IMR-90 (cell line): ENCODE data around the gene GTF2H3. TPM values are rescaled to one million over a fixed set of nuclear protein-coding genes. Genes with fewer than 3 reads are reported as not detected.

ENCODE experiments used
- ATAC-seq: fragments of 200-7000 bp; cut with Tn5 transposase; 2 replicates; pipeline ENCODE4 v1.9.1; 2020; ENCODE audit warnings: low read depth, mild to moderate bottlenecking, moderate library complexity
- BruUV-seq: library from RNA; stranded (reverse); fragments of 400-500 nt; replicated peaks from 2 replicates; lab custom pipeline; 2021; lab: Mats Ljungman, UMichigan
- CTCF ChIA-PET: fragments of 300-600 bp; formaldehyde crosslinking; extraction: SDS; loops from one replicate; lab custom pipeline; 2021; ENCODE audit warnings: antibody characterized with exemption; lab: Yijun Ruan, JAX
- POLR2A ChIA-PET: fragments of 300-600 bp; sonication (Branson Sonifier 250); formaldehyde crosslinking; loops from one replicate; lab custom pipeline; 2022; ENCODE audit warnings: antibody characterized with exemption; ENCODE audit not compliant: unreplicated experiment; lab: Charles Lee
- DNase-seq: peaks from one replicate; pipeline ENCODE4 v3.0.0; 2013
- H2AFZ ChIP-seq: replicated peaks from 2 replicates; pipeline ENCODE3; 2013; ENCODE audit warnings: low read length, mild to moderate bottlenecking; ENCODE audit not compliant: poor library complexity
- H2AK5ac ChIP-seq: 2 replicates; pipeline ENCODE4 v1.6.1; 2013; ENCODE audit warnings: low read depth, low read length, inconsistent platforms
- H2AK9ac ChIP-seq: replicated peaks from 2 replicates; pipeline ENCODE3; 2013; ENCODE audit warnings: mild to moderate bottlenecking, low read depth, low read length, moderate library complexity; ENCODE audit not compliant: poor library complexity
- H2BK120ac ChIP-seq: 2 replicates; pipeline ENCODE4 v1.6.1; 2013; ENCODE audit warnings: low read depth, low read length, inconsistent platforms
- H2BK15ac ChIP-seq: 3 replicates; pipeline ENCODE4 v1.6.1; 2013; ENCODE audit warnings: low read depth, low read length, inconsistent platforms
- H2BK20ac ChIP-seq: 2 replicates; pipeline ENCODE4 v1.6.1; 2013; ENCODE audit warnings: low read depth, mild to moderate bottlenecking, inconsistent platforms, low read length, moderate library complexity
- H2BK5ac ChIP-seq: 2 replicates; pipeline ENCODE4 v1.6.1; 2013; ENCODE audit warnings: mild to moderate bottlenecking, low read depth, low read length, inconsistent platforms; ENCODE audit not compliant: poor library complexity, severe bottlenecking
- H3K14ac ChIP-seq: replicated peaks from 2 replicates; pipeline ENCODE4 v1.6.1; 2013; ENCODE audit warnings: low read depth, low read length, inconsistent platforms
- H3K18ac ChIP-seq: 2 replicates; pipeline ENCODE4 v1.6.1; 2013; ENCODE audit warnings: low read depth, low read length, control low read depth
- H3K23ac ChIP-seq: 2 replicates; pipeline ENCODE4 v1.6.1; 2013; ENCODE audit warnings: low read depth, low read length, inconsistent platforms
- H3K27ac ChIP-seq: 2 replicates; pipeline ENCODE4 v1.5.1; 2013; ENCODE audit warnings: mild to moderate bottlenecking, control low read depth, low read length; ENCODE audit not compliant: insufficient read depth
- H3K27me3 ChIP-seq: 2 replicates; pipeline ENCODE4 v1.6.1; 2013; ENCODE audit warnings: low read length; ENCODE audit not compliant: control insufficient read depth, insufficient read depth
- H3K36me3 ChIP-seq: 2 replicates; pipeline ENCODE4 v1.6.1; 2013; ENCODE audit warnings: low read length, mixed read lengths; ENCODE audit not compliant: control insufficient read depth, insufficient read depth
- H3K4ac ChIP-seq: 2 replicates; pipeline ENCODE4 v1.6.1; 2013; ENCODE audit warnings: low read depth, low read length, inconsistent platforms
- H3K4me1 ChIP-seq: 2 replicates; pipeline ENCODE4 v1.6.1; 2013; ENCODE audit warnings: low read length, mixed read lengths; ENCODE audit not compliant: control insufficient read depth, insufficient read depth
- H3K4me2 ChIP-seq: 2 replicates; pipeline ENCODE4 v1.6.1; 2013; ENCODE audit warnings: low read depth, mild to moderate bottlenecking, control low read depth, low read length, moderate library complexity
- H3K4me3 ChIP-seq: 2 replicates; pipeline ENCODE4 v1.5.1; 2013; ENCODE audit warnings: low read depth, mild to moderate bottlenecking, control low read depth, low read length, moderate library complexity; ENCODE audit not compliant: insufficient read depth
- H3K56ac ChIP-seq: 2 replicates; pipeline ENCODE4 v1.6.1; 2013; ENCODE audit warnings: low read length, inconsistent platforms; ENCODE audit not compliant: insufficient read depth; ENCODE audit errors: extremely low read depth
- H3K79me1 ChIP-seq, 2 experiments: 2 replicates each; pipeline ENCODE4 v1.6.1; 2013; ENCODE audit warnings: low read length in 2 of 2, inconsistent platforms in 1 of 2, low read depth in 1 of 2
- H3K9ac ChIP-seq: 2 replicates; pipeline ENCODE4 v1.6.1; 2013; ENCODE audit warnings: low read depth, low read length, control low read depth
- H3K9me1 ChIP-seq: 2 replicates; pipeline ENCODE4 v1.6.1; 2013; ENCODE audit warnings: low read length, inconsistent platforms; ENCODE audit not compliant: insufficient read depth
- H3K9me3 ChIP-seq: 2 replicates; pipeline ENCODE4 v1.6.1; 2013; ENCODE audit warnings: low read length; ENCODE audit not compliant: control insufficient read depth, insufficient read depth
- H4K20me1 ChIP-seq: 2 replicates; pipeline ENCODE4 v1.6.1; 2013; ENCODE audit warnings: low read length, inconsistent platforms; ENCODE audit not compliant: insufficient read depth
- H4K5ac ChIP-seq: 2 replicates; pipeline ENCODE4 v1.6.1; 2013; ENCODE audit warnings: mild to moderate bottlenecking, low read depth, low read length, control low read depth
- H4K8ac ChIP-seq, 2 experiments: 2 replicates each; pipeline ENCODE4 v1.6.1; 2013; ENCODE audit warnings: low read depth in 2 of 2, low read length in 2 of 2, control low read depth in 1 of 2, inconsistent platforms in 1 of 2
- H4K91ac ChIP-seq: 2 replicates; pipeline ENCODE4 v1.6.1; 2013; ENCODE audit warnings: low read depth, low read length, inconsistent platforms; ENCODE audit not compliant: insufficient read depth
- CEBPB ChIP-seq: IDR thresholded peaks from 2 replicates; pipeline ENCODE4 v1.6.1; 2012; ENCODE audit warnings: low read depth, low read length, improper control_type of control experiment
- MAZ ChIP-seq: IDR thresholded peaks from 2 replicates; pipeline ENCODE4 v1.6.1; 2012; ENCODE audit warnings: low read depth, mild to moderate bottlenecking, low read length, improper control_type of control experiment, moderate library complexity, borderline replicate concordance
- MXI1 ChIP-seq: IDR thresholded peaks from 2 replicates; pipeline ENCODE4 v1.6.1; 2012; ENCODE audit warnings: low read depth, mild to moderate bottlenecking, low read length, moderate library complexity, borderline replicate concordance
- POLR2A ChIP-seq: IDR thresholded peaks from 2 replicates; pipeline ENCODE4 v1.6.1; 2012; ENCODE audit warnings: mild to moderate bottlenecking, low read depth, low read length
- RCOR1 ChIP-seq: IDR thresholded peaks from 2 replicates; pipeline ENCODE4 v1.6.1; 2012; ENCODE audit warnings: mild to moderate bottlenecking, low read length, improper control_type of control experiment; ENCODE audit not compliant: insufficient replicate concordance
- RFX5 ChIP-seq: IDR thresholded peaks from 2 replicates; pipeline ENCODE4 v1.8.0; 2012; ENCODE audit warnings: low read depth, mild to moderate bottlenecking, low read length, moderate library complexity
- WGBS, 2 experiments: methylation state at CpG; one replicate each; pipeline versions ENCODE4 v1.1.5 to v1.1.7; 2013; ENCODE audit warnings: missing lambda C conversion rate in 2 of 2; ENCODE audit not compliant: insufficient read length in 1 of 2; ENCODE audit errors: extremely low coverage in 2 of 2; 5-methylcytosine and 5-hydroxymethylcytosine counted together
- dilution Hi-C: fragments of 300-500 bp; cut with HindIII; formaldehyde crosslinking; loops from one replicate; pipeline ENCODE4 v1.14.3; 2018; ENCODE audit warnings: low sequenced_read_pairs; ENCODE audit not compliant: unreplicated experiment
- in situ Hi-C: fragments of 300-500 bp; cut with MboI; formaldehyde crosslinking; loops from 3 replicates; pipeline ENCODE4 v1.14.3; 2019; ENCODE audit warnings: low sequenced_read_pairs, inconsistent platforms, mixed read lengths
- intact Hi-C: fragments of 100-400 bp; cut with micrococcal nuclease; formaldehyde crosslinking; loops from 2 replicates; pipeline ENCODE4 v1.10.0; 2022
- polyA plus RNA-seq, 3 experiments: library from polyadenylated mRNA; depleted of rRNA; stranded (reverse); fragments of >200 nt; gene quantifications; 2 replicates each; pipeline ENCODE4 v1.2.3, GENCODE V29; 2012; ENCODE audit warnings: low replicate concordance in 1 of 3
- total RNA-seq: library from RNA; depleted of rRNA; stranded (reverse); fragments of >200 nt; gene quantifications from 2 replicates; pipeline ENCODE4 v1.2.3, GENCODE V29; 2012
- TF ChIP-seq, protein P1 (sequence below): fragments of 150-350 bp; IDR thresholded peaks from 2 replicates; pipeline ENCODE4 v1.6.1; 2016; ENCODE audit warnings: low read depth, mild to moderate bottlenecking, low read length, moderate library complexity, borderline replicate concordance
- TF ChIP-seq, protein P2 (sequence below): conservative IDR thresholded peaks from 2 replicates; pipeline ENCODE4 v1.5.1; 2012; ENCODE audit warnings: mild to moderate bottlenecking, low read depth, low read length, improper control_type of control experiment

Gene GTF2H3
- total and polyA plus RNA-seq, 2 of the 4 experiments (the other 2 are of a cell fraction), result 22.2 to 80.3 TPM

DNA sequence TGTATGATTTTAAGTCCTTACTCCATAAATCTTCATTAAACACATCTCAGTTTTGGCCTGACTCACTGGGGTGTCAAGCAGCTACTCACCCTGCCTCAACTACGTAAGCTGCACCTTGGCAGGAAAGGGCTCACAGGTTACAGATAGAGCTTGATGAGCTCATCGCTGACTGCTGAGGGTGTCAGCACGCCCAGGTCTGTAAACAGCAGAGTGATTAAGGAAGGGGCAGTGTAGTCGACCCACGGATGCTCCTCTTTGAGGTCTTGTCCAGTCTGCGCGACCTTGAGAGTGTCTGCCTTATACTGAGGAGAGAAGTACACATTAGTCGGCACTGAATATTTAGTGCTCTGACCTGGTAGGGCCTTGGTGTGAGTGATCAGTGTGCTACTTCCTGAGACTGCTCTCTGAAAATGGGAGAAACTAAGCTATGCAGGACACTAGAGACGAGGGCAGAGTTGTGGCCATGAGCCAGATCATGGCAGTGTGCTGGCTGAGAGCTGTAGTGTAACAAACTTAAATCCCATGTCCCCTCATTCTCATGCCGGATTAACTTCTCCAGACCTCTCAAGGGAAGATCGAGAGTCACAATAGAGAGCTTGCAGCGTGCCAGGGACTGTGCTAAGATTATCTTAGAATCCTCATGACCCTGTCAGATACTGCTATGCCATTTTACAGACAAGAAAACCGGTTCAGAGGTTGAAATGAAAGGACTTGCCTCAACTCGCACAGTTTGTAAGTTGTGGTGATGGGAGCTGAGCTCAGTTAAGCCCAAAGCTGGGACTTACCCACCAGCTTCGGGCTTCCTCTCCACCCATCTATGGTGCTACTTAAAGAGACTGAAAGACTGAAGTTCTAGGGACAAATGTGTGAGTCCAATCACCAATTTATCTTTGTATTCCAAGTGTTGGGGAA is 11.8 kb upstream of the GTF2H3 start (continued):
- TF ChIP-seq, protein P1, sequence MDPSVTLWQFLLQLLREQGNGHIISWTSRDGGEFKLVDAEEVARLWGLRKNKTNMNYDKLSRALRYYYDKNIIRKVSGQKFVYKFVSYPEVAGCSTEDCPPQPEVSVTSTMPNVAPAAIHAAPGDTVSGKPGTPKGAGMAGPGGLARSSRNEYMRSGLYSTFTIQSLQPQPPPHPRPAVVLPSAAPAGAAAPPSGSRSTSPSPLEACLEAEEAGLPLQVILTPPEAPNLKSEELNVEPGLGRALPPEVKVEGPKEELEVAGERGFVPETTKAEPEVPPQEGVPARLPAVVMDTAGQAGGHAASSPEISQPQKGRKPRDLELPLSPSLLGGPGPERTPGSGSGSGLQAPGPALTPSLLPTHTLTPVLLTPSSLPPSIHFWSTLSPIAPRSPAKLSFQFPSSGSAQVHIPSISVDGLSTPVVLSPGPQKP, result no peak

GRCh38 chr12:123634142-123634561 is 523 bp downstream of the GTF2H3 start:
- Histone ChIP-seq H3K9me1 (0 out of 2 replicates have a peak, but pooled peaks cover 3% of the 10 kb centered on the region), H3K4ac (peak overlapping the region; percentile 89), H3K56ac (peak overlapping the region; percentile 82), H3K27ac (peak overlapping the region; percentile 65), H4K5ac (peak overlapping the region; percentile 71; the same call in 1 of the 2 replicates), H3K79me1 (peaks cover 28 to 50% of the 10 kb centered on the region in 2 experiments), H2BK15ac (no peak overlapping the region), H3K9me3 (no peaks in the 10 kb centered on the region), H2AK9ac (peak overlapping the region; percentile 86), H3K27me3 (no peaks in the 10 kb centered on the region), H2AFZ (peak overlapping the region; percentile 90), H4K8ac (peak overlapping the region; percentile 81 to 98), H2BK5ac (peak overlapping the region; percentile 52), H3K4me1 (peaks cover 4% of the 10 kb centered on the region), H2AK5ac (peak overlapping the region; percentile 12; the same call in 1 of the 2 replicates), H4K20me1 (no peaks in the 10 kb centered on the region), H3K23ac (no peak overlapping the region), H3K9ac (peak overlapping the region; percentile 88), H4K91ac (0 out of 2 replicates have a peak overlapping the region, but pooled peaks have one; percentile 67), H2BK20ac (no peak overlapping the region), H2BK120ac (no peak overlapping the region), H3K36me3 (peaks cover 11% of the 10 kb centered on the region), H3K14ac (peak overlapping the region; percentile 95), H3K18ac (no peak overlapping the region), H3K4me2 (peak overlapping the region; percentile 65), H3K4me3 (peak overlapping the region; percentile 77)
- BruUV-seq, result no TSS peak
- 17% methylated on average over 6 of the region's 19 CpGs; no CpG with 5 or more reads in 1 of the 2 experiments for WGBS, 2 experiments
- peak; percentile 3; the same call in 1 of the 2 replicates for ATAC-seq
- dilution Hi-C loops, result no loop called here
- intact Hi-C loops, result no loop called here
- no peak for DNase-seq
- TF ChIP-seq POLR2A, result no peak
- TF ChIP-seq, protein P1, result no peak
- no peak for TF ChIP-seq MAZ
- no peak for TF ChIP-seq RFX5
- TF ChIP-seq RCOR1, result no peak
- TF ChIP-seq MXI1, result no peak
- TF ChIP-seq, protein P2, sequence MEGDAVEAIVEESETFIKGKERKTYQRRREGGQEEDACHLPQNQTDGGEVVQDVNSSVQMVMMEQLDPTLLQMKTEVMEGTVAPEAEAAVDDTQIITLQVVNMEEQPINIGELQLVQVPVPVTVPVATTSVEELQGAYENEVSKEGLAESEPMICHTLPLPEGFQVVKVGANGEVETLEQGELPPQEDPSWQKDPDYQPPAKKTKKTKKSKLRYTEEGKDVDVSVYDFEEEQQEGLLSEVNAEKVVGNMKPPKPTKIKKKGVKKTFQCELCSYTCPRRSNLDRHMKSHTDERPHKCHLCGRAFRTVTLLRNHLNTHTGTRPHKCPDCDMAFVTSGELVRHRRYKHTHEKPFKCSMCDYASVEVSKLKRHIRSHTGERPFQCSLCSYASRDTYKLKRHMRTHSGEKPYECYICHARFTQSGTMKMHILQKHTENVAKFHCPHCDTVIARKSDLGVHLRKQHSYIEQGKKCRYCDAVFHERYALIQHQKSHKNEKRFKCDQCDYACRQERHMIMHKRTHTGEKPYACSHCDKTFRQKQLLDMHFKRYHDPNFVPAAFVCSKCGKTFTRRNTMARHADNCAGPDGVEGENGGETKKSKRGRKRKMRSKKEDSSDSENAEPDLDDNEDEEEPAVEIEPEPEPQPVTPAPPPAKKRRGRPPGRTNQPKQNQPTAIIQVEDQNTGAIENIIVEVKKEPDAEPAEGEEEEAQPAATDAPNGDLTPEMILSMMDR, result no peak
- TF ChIP-seq CEBPB, result no peak
- ChIA-PET POLR2A (no interaction called here), CTCF (no interaction called here)
- in situ Hi-C loops, result no loop called here
